ENCODE measurements around the gene LRRC49.

DNA sequence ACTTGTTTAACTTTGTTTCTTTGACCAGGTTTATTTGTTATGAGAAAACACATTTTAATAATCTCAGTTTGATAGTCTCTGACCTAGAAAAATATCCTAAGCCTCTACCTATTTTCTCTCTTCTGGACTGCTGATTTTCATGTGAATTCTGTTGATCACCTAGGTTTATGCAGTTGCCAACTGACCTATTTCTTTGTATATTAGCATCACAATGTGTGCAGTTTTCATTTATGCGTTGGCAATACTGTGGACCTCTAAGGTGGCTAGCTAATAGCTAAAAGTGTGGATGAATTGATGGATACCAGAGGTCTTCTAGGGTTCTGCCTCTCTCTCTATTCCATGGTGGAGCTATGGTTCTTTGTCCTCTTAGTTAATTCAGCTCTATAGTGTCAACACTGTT is 72.1 kb downstream of the LRRC49 start:
- TF ChIP-seq CTCF (conservative IDR thresholded peaks at IDR 0.05; ENCODE audit: low read length) (no peak), EZH2phosphoT487 (IDR thresholded peaks at IDR 0.05; ENCODE audit: borderline replicate concordance, low read depth, low read length) (no peak)
